MG63 (cell line): ENCODE results near the gene SERPINB5. TPM values are rescaled to one million over a fixed set of nuclear protein-coding genes. Genes with fewer than 3 reads are reported as not detected.

Source experiments
- DNase-seq: peaks from one replicate; pipeline ENCODE4 v3.0.0-alpha.2; 2020
- H3K27me3 ChIP-seq: fragments of 250-450 bp; sonication (Bioruptor Pico); 2 replicates; pipeline ENCODE4 v1.5.1; 2020; ENCODE audit warnings: mild to moderate bottlenecking, moderate library complexity
- H3K36me3 ChIP-seq: fragments of 250-450 bp; sonication (Bioruptor Pico); 2 replicates; pipeline ENCODE4 v1.5.1; 2020; ENCODE audit warnings: mild to moderate bottlenecking, moderate library complexity
- H3K4me3 ChIP-seq: fragments of 250-450 bp; sonication (Bioruptor Pico); 2 replicates; pipeline ENCODE4 v1.5.1; 2020; ENCODE audit warnings: mild to moderate bottlenecking, moderate library complexity
- H3K9me3 ChIP-seq: fragments of 250-450 bp; sonication (Bioruptor Pico); 2 replicates; pipeline ENCODE4 v1.5.1; 2020; ENCODE audit warnings: mild to moderate bottlenecking, moderate library complexity
- total RNA-seq: library from RNA; depleted of rRNA; stranded (reverse); fragments of >200 nt; shearing (Covaris generic); gene quantifications from 2 replicates; pipeline ENCODE4 v1.2.3, GENCODE V29; 2014; ENCODE audit warnings: low replicate concordance; rRNA removed

Gene SERPINB5
- total RNA-seq, 1 experiment from 2014 or later, result 43.9 TPM

DNA sequence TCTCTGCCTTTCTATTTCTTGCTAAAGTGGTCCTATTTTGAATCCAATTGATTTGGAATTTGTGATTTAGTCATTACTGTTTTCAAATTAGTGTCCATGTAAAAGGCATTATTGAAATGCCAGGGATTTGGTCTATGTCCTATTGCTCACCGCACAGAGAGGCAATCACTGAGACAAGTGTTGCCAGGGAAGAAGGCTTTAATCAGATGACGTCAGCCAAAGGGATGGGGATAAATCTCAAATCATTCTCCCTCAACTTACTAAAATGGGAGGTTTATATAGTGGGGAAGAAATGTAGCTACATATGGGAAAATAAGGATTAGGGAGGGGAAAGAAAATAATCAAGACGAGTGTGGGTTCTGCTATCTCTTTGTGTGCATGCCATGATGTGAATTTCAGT lies 75.0 kb downstream of the SERPINB5 start:
- Histone ChIP-seq H3K4me3 (no peak overlapping the region), H3K36me3 (no peaks in the 10 kb centered on the region), H3K27me3 (no peaks in the 10 kb centered on the region), H3K9me3 (no peaks in the 10 kb centered on the region)
- DNase-seq, result no peak

DNA sequence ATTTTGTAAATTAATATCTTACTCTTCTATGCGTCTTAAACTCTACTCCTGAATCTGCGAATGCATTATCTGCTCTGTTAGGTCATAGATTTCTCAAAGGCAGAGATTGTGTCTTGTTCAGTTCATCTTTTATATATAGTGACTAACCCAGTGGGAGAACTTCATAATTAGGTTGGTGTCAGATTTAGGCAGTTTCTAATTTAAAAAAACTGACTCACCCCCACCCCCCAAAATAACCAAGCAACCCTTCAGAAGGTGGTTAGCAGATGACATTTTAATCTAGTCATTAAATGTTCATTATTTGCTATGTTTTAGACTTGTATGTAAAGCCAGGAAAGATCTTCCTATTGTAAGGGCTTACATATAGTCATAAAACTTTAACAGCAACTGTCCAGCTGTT lies 75.8 kb downstream of the SERPINB5 start:
- DNase-seq, result no peak
- Histone ChIP-seq H3K36me3 (no peaks in the 10 kb centered on the region), H3K4me3 (no peak overlapping the region), H3K9me3 (no peaks in the 10 kb centered on the region), H3K27me3 (no peaks in the 10 kb centered on the region)

DNA sequence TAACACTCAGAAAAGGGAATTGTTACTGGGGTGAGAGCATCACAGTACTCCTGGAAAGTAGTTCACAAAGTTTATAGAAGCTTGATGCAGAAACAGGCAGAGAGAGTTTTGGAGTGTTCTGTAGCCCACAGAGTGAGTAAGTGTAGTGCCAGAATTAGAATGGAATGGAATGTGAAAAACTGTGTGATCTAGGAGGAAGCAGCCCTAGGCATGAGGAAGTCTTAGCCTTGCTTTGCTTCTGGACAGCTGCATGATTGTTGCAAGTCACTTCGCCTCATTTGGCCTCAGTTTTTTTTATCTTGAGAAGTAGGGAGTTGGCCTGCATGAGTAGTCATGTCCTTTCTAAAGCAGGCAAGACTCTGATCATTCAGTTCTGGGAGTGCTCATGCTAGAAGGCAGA lies 76.3 kb downstream of the SERPINB5 start:
- H3K9me3 ChIP-seq, result no peaks in the 10 kb centered on the region
- no peak overlapping the region for H3K4me3 ChIP-seq
- no peaks in the 10 kb centered on the region for H3K36me3 ChIP-seq
- peak; percentile 22 for DNase-seq
- no peaks in the 10 kb centered on the region for H3K27me3 ChIP-seq

Other genes with a start within 250 kb of the SERPINB5 start
- 3.0 and 5.4 TPM in 2 replicates for gene BCL2, start 157.2 kb upstream of the SERPINB5 start, total RNA-seq
- 17.5 and 23.7 TPM in 2 replicates for gene KDSR, start 109.8 kb upstream of the SERPINB5 start, total RNA-seq
- 28.9 and 43.9 TPM in 2 replicates for gene VPS4B, start 54.5 kb upstream of the SERPINB5 start, total RNA-seq
- not detected in 2 replicates for gene SERPINB12, start 65.4 kb downstream of the SERPINB5 start, total RNA-seq
- not detected in 2 replicates for gene SERPINB13, start 110.4 kb downstream of the SERPINB5 start, total RNA-seq
- gene SERPINB4, start 167.3 kb downstream of the SERPINB5 start, total RNA-seq, result not detected in 2 replicates
- gene SERPINB3, start 184.9 kb downstream of the SERPINB5 start, total RNA-seq, result not detected in 2 replicates
- gene SERPINB11, start 226.0 kb downstream of the SERPINB5 start, total RNA-seq, result not detected in 2 replicates